ENCODE results near the gene SNX11.
A peak's percentile ranks its signal among the peaks of the same experiment; 100 is the strongest.
"Not testable (repeated sequence)": the region's sequence is repeated elsewhere in the genome, so short reads cannot be mapped to it uniquely, and the experiment has no call there.

Gene SNX11, protein sequence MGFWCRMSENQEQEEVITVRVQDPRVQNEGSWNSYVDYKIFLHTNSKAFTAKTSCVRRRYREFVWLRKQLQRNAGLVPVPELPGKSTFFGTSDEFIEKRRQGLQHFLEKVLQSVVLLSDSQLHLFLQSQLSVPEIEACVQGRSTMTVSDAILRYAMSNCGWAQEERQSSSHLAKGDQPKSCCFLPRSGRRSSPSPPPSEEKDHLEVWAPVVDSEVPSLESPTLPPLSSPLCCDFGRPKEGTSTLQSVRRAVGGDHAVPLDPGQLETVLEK

DNA sequence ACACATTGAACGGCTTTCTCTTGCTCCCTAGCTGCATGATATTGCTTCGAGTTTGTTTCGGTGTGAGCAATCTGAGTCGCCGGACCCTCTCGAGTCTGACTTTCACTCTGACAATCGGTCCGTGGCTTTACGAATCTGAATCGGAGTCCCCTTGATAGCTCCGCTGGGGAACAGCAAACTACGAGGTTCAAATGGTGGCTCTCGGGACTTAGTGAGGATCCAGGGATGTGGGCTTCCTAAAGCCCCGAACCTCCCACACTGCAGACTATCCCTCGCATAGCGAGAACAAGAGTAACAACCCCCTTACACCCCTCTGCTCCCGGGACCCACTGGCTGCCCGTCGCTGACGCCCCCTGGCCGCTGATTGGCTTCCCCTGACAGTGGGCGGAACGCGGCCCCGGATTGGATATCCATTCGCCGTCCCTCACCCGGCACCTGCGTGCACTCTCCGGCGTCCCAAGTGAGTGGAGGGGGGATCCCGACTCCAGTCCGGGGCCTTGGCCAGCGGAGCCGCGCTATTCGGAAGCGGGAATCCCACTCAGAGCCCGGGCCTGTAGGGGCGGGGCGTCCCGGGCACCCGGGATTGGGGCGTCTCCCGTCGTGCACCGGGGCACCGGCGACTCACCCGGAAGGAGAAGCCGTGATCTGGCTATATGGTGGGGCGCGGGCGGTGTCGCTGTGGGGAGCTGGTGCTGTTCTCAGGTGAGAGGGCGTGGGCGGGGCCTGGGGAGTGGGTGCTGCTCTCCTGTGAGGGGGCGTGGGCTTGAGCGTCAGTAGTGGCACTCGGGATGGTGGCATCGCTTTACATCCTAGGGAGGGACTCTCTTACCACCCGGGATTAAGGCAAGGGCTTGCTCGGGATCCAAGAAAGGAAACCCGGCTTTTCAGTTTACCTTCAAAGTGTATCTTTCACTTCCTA is at the start of gene SNX11:
Gene SNX11 (plus strand): TSS at position 630 of the 919 bp plus-strand sequence. CDS start 4,278 bp downstream, outside the sequence.
- DNase-seq (ENCODE audit: low spot score), result peak; percentile 85

DNA sequence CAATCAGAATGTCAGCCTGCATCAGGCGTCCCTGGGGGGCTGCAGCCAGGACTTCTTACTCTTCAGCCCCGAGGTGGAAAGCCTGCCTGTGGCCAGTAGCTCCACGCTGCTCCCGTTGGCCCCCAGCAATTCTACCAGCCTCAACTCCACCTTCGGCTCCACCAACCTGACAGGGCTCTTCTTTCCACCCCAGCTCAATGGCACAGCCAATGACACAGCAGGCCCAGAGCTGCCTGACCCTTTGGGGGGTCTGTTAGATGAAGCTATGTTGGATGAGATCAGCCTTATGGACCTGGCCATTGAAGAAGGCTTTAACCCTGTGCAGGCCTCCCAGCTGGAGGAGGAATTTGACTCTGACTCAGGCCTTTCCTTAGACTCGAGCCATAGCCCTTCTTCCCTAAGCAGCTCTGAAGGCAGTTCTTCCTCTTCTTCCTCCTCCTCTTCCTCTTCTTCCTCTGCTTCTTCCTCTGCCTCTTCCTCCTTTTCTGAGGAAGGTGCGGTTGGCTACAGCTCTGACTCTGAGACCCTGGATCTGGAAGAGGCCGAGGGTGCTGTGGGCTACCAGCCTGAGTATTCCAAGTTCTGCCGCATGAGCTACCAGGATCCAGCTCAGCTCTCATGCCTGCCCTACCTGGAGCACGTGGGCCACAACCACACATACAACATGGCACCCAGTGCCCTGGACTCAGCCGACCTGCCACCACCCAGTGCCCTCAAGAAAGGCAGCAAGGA is 49.0 kb upstream of the SNX11 start:
- no peak for DNase-seq (ENCODE audit: low spot score)

GRCh38 chr17:48059125-48059668 is 48.4 kb upstream of the SNX11 start:
- DNase-seq (ENCODE audit: low spot score), result no peak

DNA sequence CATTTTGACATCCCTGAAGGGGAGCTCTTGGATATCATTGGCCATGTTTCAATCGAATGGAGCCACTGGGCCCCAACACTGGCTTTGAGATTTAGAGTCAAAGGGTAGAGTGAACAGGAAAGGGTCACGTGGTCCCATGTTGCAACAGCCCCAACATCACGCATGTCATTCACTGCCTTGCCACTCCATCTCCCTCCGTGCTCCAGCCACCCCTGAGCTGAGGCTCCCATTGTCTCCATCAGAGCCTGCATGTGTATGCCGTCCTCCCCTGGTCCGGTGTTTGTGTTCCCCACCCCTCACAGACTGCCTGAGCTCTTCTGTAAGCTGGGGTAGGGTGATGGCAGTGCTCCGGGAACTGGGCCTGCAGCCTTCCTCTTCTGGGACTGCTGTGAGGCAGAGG is 47.3 kb upstream of the SNX11 start:
- no peak for DNase-seq (ENCODE audit: low spot score)

GRCh38 chr17:48062273-48062672 is 45.3 kb upstream of the SNX11 start:
- DNase-seq (ENCODE audit: low spot score), result no peak

DNA sequence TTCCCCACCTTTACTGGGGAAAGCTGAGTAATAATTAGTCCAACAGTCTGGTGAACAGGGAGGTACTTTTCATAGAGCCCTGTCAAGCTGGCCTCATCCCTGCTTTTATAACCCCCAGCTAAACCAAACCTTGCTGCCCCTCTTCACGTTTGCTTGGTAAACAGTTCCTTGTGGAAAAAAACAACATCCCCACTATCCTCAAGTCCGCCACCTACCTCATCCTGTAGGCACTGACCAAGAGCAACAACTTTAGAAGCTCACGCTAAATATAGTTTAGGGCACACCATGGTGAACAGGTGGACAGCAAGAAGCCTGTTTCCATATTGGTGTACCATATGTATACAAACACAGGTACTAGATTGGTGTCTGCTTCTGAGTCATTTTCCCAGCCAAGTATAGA is 42.9 kb upstream of the SNX11 start:
- no peak for DNase-seq (ENCODE audit: low spot score)

DNA sequence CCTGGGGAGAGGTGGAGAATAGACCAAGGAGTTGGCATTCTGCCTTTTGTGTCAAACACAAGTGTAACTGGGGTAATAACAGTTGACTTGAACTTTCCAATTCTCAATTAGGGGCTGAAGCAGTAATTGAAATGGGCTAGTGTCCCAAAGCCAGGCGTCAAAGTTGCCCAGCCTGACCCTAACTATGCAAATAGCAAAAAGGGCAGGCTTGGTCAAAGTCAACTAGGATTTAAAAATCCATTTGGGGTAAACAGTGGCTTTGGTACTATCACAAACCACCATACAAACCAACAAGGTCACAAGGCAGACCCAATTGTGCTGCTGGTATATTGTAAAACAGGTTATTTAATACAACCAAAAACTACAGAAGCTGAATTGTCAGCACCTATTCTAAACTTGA is 41.4 kb upstream of the SNX11 start:
- no peak for DNase-seq (ENCODE audit: low spot score)

DNA sequence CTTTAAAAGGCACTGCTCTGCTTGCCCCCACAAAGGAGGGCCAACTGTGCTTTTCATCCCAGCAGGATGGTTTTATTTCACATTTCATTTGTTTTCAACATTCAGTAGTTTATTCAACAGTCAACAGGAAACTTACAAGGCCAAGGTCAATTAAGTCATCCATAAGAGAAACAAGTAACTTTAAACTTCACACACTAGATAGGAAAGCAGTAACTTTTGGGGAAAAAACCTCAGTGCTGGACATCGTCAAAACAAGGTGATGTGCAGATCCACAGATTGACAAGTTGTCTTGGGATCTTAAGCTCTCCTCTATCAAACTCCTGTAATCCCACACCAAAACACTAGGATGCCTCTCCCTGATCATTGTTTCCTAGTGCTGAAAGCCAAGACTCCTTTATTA is 40.9 kb upstream of the SNX11 start:
- DNase-seq (ENCODE audit: low spot score), result no peak

DNA sequence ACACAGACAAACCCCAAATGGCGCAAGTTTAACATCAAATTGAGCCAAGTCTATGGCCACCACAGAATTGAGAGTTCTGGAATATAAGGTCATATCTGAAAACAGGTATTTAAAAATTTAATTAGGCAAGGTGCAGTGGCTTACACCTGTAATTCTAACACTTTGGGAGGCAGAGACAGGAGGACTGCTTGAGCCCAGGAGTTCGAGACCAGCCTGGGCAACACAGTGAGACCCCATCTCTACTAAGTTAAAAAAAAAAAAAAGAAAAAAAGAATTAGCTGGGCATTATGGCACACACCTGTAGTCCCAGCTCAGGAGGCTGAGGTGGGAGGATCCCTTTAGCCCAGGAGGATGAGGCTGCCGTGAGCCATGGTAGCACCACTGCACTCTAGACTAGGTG is 40.3 kb upstream of the SNX11 start:
- DNase-seq (ENCODE audit: low spot score), result no peak

- not testable (repeated sequence) for DNase-seq (ENCODE audit: low spot score)
These were observed 39.8 kb upstream of the SNX11 start for GRCh38 chr17:48067808-48068207.

GRCh38 chr17:48068491-48068961 is 39.0 kb upstream of the SNX11 start:
- DNase-seq (ENCODE audit: low spot score), result peak; percentile 55

DNA sequence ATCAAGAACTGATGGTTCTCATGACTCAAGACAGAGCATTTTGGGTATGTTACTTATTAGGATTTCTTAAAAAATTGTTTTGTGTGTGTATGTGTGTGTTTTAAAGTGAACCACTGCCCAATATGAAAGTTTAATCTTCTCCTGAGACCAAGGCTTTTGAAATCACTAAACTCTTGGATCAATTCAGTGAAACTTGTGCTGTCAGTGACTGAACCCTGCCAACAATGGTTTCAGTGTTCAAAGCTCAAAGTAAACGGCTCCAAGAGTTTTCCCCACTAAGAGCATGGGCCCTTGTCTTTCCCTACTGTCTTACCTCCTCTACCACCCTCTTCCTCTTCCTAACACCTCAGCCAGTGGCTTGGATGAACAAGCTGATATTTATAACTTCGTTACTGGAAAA is 37.4 kb upstream of the SNX11 start:
- DNase-seq (ENCODE audit: low spot score), result no peak

DNA sequence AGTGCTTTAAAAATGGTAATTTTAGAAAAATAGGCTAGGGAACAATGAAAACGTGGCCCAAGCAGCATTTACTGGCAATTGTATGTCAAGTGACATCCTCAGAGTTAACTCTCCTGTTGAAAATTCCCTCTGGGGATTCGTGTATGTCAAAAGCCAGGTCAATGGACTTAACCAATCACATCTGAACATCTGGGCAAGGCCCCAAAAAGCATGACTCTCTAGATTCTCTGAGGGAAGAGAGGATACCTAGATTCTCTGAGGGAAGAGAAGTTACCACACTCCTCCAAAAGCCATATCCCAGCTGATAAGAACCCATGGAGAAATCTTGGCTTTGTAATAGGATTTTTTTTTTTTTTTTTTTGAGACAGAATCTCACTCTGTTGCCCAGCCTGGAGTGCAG is 35.9 kb upstream of the SNX11 start:
- DNase-seq (ENCODE audit: low spot score), result no peak

- not testable (repeated sequence) for DNase-seq (ENCODE audit: low spot score)
These were observed 34.8 kb upstream of the SNX11 start for GRCh38 chr17:48072811-48073210.

- DNase-seq (ENCODE audit: low spot score), result not testable (repeated sequence)
These were observed 33.9 kb upstream of the SNX11 start for GRCh38 chr17:48073566-48074094.

- peak; percentile 75 for DNase-seq (ENCODE audit: low spot score)
These were observed 33.1 kb upstream of the SNX11 start for GRCh38 chr17:48074322-48075081.

GRCh38 chr17:48077152-48077551 is 30.4 kb upstream of the SNX11 start:
- DNase-seq (ENCODE audit: low spot score), result not testable (repeated sequence)

GRCh38 chr17:48081858-48082257 is 25.7 kb upstream of the SNX11 start:
- no peak for DNase-seq (ENCODE audit: low spot score)

- no peak for DNase-seq (ENCODE audit: low spot score)
These were observed 22.6 kb upstream of the SNX11 start for GRCh38 chr17:48084932-48085331.

GRCh38 chr17:48093341-48094045 is 14.1 kb upstream of the SNX11 start:
- DNase-seq (ENCODE audit: low spot score), result no peak

All from RKO (cell line).